HepG2 (cell line): ENCODE data around the gene BCL2L2. TPM values are rescaled to one million over a fixed set of nuclear protein-coding genes. Genes with fewer than 3 reads are reported as not detected.

Experiments used
- KAT7 ChIP-seq: IDR thresholded peaks from 2 replicates; pipeline ENCODE4 v1.6.1; 2018; ENCODE audit warnings: borderline replicate concordance, missing compliant biosample characterization
- KLF16 ChIP-seq, 2 experiments: sonication (generic) in 1 of 2; formaldehyde crosslinking in 1 of 2; IDR thresholded peaks; 2 replicates each; pipeline versions ENCODE4 v1.6.1 to v1.8.0; 2016 to 2023; ENCODE audit warnings: missing genetic modification reagents in 2 of 2, missing compliant biosample characterization in 1 of 2
- MTA1 ChIP-seq: sonication (generic); formaldehyde crosslinking; IDR thresholded peaks from 2 replicates; pipeline ENCODE4 v1.4.0; 2020; ENCODE audit warnings: missing genetic modification reagents, mild to moderate bottlenecking, borderline replicate concordance
- RARG ChIP-seq: sonication (generic); formaldehyde crosslinking; IDR thresholded peaks from 2 replicates; pipeline ENCODE4 v1.4.0; 2020; ENCODE audit warnings: low read depth, mild to moderate bottlenecking, missing genetic modification reagents
- SKI ChIP-seq: fragments of 450-650 bp; IDR thresholded peaks from one replicate; pipeline ENCODE4 v1.6.1; 2018; ENCODE audit warnings: mild to moderate bottlenecking; ENCODE audit not compliant: partially characterized antibody
- SMAD9 ChIP-seq: sonication (generic); formaldehyde crosslinking; IDR thresholded peaks from 2 replicates; pipeline ENCODE4 v1.5.1; 2020; ENCODE audit warnings: mild to moderate bottlenecking, missing genetic modification reagents
- ZBTB7A ChIP-seq: sonication (generic); formaldehyde crosslinking; IDR thresholded peaks from 2 replicates; pipeline ENCODE4 v1.8.0; 2022; ENCODE audit warnings: mild to moderate bottlenecking, missing genetic modification reagents
- ZNF138 ChIP-seq: sonication (generic); formaldehyde crosslinking; IDR thresholded peaks from 2 replicates; pipeline ENCODE4 v1.5.0; 2020; ENCODE audit warnings: mild to moderate bottlenecking, low read depth, missing genetic modification reagents
- ZNF354B ChIP-seq: sonication (generic); formaldehyde crosslinking; IDR thresholded peaks from 2 replicates; pipeline ENCODE4 v1.8.0; 2022; ENCODE audit warnings: mild to moderate bottlenecking, missing genetic modification reagents
- ZNF572 ChIP-seq: sonication (generic); formaldehyde crosslinking; IDR thresholded peaks from 2 replicates; pipeline ENCODE4 v1.5.1; 2020; ENCODE audit warnings: mild to moderate bottlenecking, missing genetic modification reagents
- ZNF614 ChIP-seq: IDR thresholded peaks from 2 replicates; pipeline ENCODE4 v1.6.1; 2018; ENCODE audit warnings: missing biosample characterization, missing genetic modification reagents, inconsistent platforms, borderline replicate concordance
- ZNF616 ChIP-seq: sonication (generic); formaldehyde crosslinking; IDR thresholded peaks from 2 replicates; pipeline ENCODE4 v1.5.0; 2020; ENCODE audit warnings: low read depth, mild to moderate bottlenecking, missing genetic modification reagents
- ZNF660 ChIP-seq: sonication (generic); formaldehyde crosslinking; IDR thresholded peaks from 2 replicates; pipeline ENCODE4 v1.5.1; 2020; ENCODE audit warnings: mild to moderate bottlenecking, low read depth, missing genetic modification reagents, borderline replicate concordance
- ZNF670 ChIP-seq: sonication (generic); formaldehyde crosslinking; IDR thresholded peaks from 2 replicates; pipeline ENCODE4 v1.8.0; 2022; ENCODE audit warnings: mild to moderate bottlenecking, missing genetic modification reagents, borderline replicate concordance
- ZSCAN12 ChIP-seq: sonication (generic); formaldehyde crosslinking; IDR thresholded peaks from 2 replicates; pipeline ENCODE4 v1.9.0; 2021; ENCODE audit warnings: mild to moderate bottlenecking, missing genetic modification reagents
- polyA plus RNA-seq, 8 experiments: library from polyadenylated mRNA; depleted of rRNA in 3 of 8; stranded (reverse) in 7 of 8; unstranded in 1 of 8; fragments of >200 nt; fragmentation: Illumina TruSeq in 4 of 8; extraction: Trizol in 4 of 8; gene quantifications; 2 replicates each; pipeline versions ENCODE4 v1.2.1 to v1.2.3, GENCODE V29; 2011 to 2016; ENCODE audit warnings: low read depth in 4 of 8, missing spikeins in 1 of 8, mixed read lengths in 1 of 8; ENCODE audit not compliant: insufficient read depth in 1 of 8
- total RNA-seq, 5 experiments: library from RNA; depleted of rRNA; stranded (reverse); fragments of >200 nt; fragmentation: Illumina TruSeq; extraction: Trizol; gene quantifications; 2 replicates each; pipeline ENCODE4 v1.2.3, GENCODE V29; 2016; ENCODE audit warnings: low read depth in 1 of 5
- TF ChIP-seq, protein P1 (sequence below): IDR thresholded peaks from 2 replicates; pipeline ENCODE4 v1.4.0; 2020; ENCODE audit warnings: mild to moderate bottlenecking, missing genetic modification reagents
- TF ChIP-seq, protein P2 (sequence below): sonication (generic); formaldehyde crosslinking; IDR thresholded peaks from 2 replicates; pipeline ENCODE4 v1.4.0; 2020; ENCODE audit warnings: missing genetic modification reagents
- TF ChIP-seq, protein P3 (sequence below): fragments of 450-650 bp; IDR thresholded peaks from 2 replicates; pipeline ENCODE4 v1.6.1; 2017; ENCODE audit warnings: mild to moderate bottlenecking
- TF ChIP-seq, protein P4 (sequence below): sonication (generic); formaldehyde crosslinking; IDR thresholded peaks from 2 replicates; pipeline ENCODE4 v1.4.0; 2020; ENCODE audit warnings: mild to moderate bottlenecking, missing genetic modification reagents

Gene BCL2L2
- total and polyA plus RNA-seq, 2 of the 13 experiments (the other 11 are each of a cell fraction or from before 2014, with no cell fraction given) = 28.1 to 49.8 TPM

DNA sequence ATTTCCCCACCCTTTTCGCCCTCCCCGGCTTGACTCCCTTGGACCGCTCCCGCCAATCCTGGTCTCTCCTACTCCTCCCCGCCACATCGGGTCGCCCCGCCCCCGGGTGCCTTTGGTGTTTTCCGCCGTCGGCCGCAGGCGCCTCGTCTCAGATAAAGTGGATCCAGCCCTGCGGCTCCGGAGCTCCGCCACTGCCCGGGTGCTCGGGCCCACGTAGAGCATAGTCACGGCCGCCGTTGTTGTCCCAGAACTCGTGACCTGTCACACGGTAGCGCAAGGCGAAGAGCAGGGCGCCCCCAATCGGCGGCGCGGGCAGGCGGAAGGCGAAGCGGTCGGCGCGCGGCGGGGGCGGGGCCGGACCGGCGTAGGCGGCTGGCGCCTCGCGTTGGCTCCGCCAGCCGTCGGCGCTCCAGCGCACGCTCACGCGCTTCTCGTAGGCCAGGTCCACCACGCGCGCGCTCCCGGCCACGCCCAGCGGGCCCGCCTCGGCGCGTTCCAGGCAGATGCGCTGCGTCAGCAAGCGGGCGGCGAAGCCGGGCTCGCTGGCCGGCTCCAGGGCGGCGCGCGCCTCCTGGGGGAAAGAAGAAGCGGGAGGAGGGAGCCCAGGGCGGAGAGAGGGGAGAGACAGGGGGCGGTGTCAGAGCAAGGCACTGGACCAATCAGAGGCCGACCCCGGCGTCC, 5.2 kb upstream of the BCL2L2 start (continued):
- TF ChIP-seq RARG = no peak
- TF ChIP-seq MTA1 (CRISPR knock-in tag) = peak; percentile 58
- peak; percentile 55; the same call in 1 of the 2 replicates for TF ChIP-seq ZBTB7A (CRISPR knock-in tag)
- TF ChIP-seq, protein P1, sequence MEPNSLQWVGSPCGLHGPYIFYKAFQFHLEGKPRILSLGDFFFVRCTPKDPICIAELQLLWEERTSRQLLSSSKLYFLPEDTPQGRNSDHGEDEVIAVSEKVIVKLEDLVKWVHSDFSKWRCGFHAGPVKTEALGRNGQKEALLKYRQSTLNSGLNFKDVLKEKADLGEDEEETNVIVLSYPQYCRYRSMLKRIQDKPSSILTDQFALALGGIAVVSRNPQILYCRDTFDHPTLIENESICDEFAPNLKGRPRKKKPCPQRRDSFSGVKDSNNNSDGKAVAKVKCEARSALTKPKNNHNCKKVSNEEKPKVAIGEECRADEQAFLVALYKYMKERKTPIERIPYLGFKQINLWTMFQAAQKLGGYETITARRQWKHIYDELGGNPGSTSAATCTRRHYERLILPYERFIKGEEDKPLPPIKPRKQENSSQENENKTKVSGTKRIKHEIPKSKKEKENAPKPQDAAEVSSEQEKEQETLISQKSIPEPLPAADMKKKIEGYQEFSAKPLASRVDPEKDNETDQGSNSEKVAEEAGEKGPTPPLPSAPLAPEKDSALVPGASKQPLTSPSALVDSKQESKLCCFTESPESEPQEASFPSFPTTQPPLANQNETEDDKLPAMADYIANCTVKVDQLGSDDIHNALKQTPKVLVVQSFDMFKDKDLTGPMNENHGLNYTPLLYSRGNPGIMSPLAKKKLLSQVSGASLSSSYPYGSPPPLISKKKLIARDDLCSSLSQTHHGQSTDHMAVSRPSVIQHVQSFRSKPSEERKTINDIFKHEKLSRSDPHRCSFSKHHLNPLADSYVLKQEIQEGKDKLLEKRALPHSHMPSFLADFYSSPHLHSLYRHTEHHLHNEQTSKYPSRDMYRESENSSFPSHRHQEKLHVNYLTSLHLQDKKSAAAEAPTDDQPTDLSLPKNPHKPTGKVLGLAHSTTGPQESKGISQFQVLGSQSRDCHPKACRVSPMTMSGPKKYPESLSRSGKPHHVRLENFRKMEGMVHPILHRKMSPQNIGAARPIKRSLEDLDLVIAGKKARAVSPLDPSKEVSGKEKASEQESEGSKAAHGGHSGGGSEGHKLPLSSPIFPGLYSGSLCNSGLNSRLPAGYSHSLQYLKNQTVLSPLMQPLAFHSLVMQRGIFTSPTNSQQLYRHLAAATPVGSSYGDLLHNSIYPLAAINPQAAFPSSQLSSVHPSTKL = peak; percentile 77
- TF ChIP-seq ZSCAN12 (CRISPR knock-in tag) = no peak; the same call in 1 of the 2 replicates
- peak; percentile 94 for TF ChIP-seq ZNF138 (CRISPR knock-in tag)
- 0 out of 2 replicates have a peak, but pooled peaks have one; percentile 31 for TF ChIP-seq KAT7 (CRISPR knock-in tag)
- TF ChIP-seq ZNF660 (CRISPR knock-in tag) = no peak
- TF ChIP-seq, protein P2, sequence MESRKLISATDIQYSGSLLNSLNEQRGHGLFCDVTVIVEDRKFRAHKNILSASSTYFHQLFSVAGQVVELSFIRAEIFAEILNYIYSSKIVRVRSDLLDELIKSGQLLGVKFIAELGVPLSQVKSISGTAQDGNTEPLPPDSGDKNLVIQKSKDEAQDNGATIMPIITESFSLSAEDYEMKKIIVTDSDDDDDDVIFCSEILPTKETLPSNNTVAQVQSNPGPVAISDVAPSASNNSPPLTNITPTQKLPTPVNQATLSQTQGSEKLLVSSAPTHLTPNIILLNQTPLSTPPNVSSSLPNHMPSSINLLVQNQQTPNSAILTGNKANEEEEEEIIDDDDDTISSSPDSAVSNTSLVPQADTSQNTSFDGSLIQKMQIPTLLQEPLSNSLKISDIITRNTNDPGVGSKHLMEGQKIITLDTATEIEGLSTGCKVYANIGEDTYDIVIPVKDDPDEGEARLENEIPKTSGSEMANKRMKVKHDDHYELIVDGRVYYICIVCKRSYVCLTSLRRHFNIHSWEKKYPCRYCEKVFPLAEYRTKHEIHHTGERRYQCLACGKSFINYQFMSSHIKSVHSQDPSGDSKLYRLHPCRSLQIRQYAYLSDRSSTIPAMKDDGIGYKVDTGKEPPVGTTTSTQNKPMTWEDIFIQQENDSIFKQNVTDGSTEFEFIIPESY (CRISPR knock-in tag) = peak; percentile 82
- no peak; the same call in 1 of the 2 replicates for TF ChIP-seq ZNF616
- TF ChIP-seq SKI = peak; percentile 99
- TF ChIP-seq ZNF354B (CRISPR knock-in tag) = peak; percentile 85; the same call in 1 of the 2 replicates
- TF ChIP-seq ZNF670 = no peak
- TF ChIP-seq ZNF614 (CRISPR knock-in tag) = peak; percentile 82; the same call in 1 of the 2 replicates
- TF ChIP-seq, protein P3, sequence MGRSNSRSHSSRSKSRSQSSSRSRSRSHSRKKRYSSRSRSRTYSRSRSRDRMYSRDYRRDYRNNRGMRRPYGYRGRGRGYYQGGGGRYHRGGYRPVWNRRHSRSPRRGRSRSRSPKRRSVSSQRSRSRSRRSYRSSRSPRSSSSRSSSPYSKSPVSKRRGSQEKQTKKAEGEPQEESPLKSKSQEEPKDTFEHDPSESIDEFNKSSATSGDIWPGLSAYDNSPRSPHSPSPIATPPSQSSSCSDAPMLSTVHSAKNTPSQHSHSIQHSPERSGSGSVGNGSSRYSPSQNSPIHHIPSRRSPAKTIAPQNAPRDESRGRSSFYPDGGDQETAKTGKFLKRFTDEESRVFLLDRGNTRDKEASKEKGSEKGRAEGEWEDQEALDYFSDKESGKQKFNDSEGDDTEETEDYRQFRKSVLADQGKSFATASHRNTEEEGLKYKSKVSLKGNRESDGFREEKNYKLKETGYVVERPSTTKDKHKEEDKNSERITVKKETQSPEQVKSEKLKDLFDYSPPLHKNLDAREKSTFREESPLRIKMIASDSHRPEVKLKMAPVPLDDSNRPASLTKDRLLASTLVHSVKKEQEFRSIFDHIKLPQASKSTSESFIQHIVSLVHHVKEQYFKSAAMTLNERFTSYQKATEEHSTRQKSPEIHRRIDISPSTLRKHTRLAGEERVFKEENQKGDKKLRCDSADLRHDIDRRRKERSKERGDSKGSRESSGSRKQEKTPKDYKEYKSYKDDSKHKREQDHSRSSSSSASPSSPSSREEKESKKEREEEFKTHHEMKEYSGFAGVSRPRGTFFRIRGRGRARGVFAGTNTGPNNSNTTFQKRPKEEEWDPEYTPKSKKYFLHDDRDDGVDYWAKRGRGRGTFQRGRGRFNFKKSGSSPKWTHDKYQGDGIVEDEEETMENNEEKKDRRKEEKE = no peak
- peak; percentile 90 for TF ChIP-seq SMAD9 (CRISPR knock-in tag)
- TF ChIP-seq, protein P4, sequence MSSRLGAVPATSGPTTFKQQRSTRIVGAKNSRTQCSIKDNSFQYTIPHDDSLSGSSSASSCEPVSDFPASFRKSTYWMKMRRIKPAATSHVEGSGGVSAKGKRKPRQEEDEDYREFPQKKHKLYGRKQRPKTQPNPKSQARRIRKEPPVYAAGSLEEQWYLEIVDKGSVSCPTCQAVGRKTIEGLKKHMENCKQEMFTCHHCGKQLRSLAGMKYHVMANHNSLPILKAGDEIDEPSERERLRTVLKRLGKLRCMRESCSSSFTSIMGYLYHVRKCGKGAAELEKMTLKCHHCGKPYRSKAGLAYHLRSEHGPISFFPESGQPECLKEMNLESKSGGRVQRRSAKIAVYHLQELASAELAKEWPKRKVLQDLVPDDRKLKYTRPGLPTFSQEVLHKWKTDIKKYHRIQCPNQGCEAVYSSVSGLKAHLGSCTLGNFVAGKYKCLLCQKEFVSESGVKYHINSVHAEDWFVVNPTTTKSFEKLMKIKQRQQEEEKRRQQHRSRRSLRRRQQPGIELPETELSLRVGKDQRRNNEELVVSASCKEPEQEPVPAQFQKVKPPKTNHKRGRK (CRISPR knock-in tag) = no peak
- TF ChIP-seq ZNF572 (CRISPR knock-in tag) = no peak
- TF ChIP-seq KLF16 (CRISPR knock-in tag; IDR thresholded peaks at IDR 0.05) = peak in 1 of 2 experiments; percentile 82; a peak in 1 of 4 replicates
